GM04503 (cell line): Measurements from ENCODE around the gene AXIN1.
"Not testable (repeated sequence)": the region's sequence is repeated elsewhere in the genome, so short reads cannot be mapped to it uniquely, and the experiment has no call there.

Source experiments
- DNase-seq: peaks from one replicate; pipeline ENCODE4 v3.0.0-alpha.2; 2012; ENCODE audit warnings: low read depth

Gene AXIN1

DNA sequence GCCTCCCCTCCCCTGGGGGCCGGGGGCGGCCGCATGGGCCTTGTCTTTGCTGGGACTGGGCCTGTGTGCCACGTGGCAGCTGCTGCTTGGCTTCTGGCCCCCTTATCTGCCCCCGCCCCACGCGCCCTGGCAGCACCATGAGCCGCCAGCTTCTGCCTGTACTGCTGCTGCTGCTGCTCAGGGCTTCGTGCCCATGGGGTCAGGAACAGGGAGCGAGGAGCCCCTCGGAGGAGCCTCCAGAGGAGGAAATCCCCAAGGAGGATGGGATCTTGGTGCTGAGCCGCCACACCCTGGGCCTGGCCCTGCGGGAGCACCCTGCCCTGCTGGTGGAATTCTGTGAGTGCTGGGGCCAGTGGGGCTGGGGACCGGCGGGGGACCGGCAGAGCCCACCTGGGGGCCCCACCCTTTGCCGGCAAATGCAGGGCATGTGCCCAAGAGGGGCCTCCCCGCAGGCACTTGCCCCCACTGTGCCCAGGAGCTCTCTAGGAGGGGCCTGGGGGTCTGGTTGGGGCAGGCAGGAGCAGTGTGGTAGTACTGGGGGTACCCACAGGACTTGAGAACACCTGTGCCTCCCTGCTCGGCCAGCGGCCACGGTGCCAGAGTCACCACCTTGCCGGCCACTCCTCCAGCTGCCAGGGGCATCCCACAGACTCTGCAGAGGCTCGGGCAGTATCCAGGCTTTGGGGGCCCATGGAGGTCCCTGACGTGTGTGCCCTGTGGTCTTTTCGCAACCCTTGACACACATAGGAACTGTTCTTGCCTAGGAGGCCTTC lies 69.3 kb downstream of the AXIN1 start, which contains the start of gene PDIA2:
Gene PDIA2, plus strand, starts transcription at position 132 of the 773 bp plus-strand sequence. Its CDS starts 6 bp downstream, at position 138.
- no peak for DNase-seq

DNA sequence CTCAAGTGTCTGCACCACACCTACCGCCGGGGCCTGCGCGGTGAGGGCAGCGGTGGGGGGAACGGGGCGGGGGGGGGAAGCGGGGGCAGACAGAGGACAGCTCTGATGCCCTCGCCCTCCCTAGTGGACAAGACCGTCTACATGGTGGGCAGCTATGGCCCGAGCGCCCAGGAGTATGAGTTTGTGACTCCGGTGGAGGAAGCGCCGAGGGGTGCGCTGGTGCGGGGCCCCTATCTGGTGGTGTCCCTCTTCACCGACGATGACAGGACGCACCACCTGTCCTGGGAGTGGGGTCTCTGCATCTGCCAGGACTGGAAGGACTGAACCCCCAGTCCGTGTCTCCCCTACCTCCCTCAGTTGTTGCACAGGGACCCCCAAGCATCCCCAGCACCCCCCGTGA lies 70.0 kb downstream of the AXIN1 start:
- no peak for DNase-seq

- no peak for DNase-seq
Observed at GRCh38 chr16:281660-282255, 70.8 kb downstream of the AXIN1 start.

GRCh38 chr16:280991-281659 lies 71.4 kb downstream of the AXIN1 start:
- no peak for DNase-seq

GRCh38 chr16:280552-280951 lies 72.0 kb downstream of the AXIN1 start, which contains the start of gene ARHGDIG:
TSS of gene ARHGDIG (plus strand) at chr16:280591. CDS start at chr16:280681, 90 bp downstream.
- DNase-seq: no peak

GRCh38 chr16:280005-280460 lies 72.5 kb downstream of the AXIN1 start:
- no peak for DNase-seq

DNA sequence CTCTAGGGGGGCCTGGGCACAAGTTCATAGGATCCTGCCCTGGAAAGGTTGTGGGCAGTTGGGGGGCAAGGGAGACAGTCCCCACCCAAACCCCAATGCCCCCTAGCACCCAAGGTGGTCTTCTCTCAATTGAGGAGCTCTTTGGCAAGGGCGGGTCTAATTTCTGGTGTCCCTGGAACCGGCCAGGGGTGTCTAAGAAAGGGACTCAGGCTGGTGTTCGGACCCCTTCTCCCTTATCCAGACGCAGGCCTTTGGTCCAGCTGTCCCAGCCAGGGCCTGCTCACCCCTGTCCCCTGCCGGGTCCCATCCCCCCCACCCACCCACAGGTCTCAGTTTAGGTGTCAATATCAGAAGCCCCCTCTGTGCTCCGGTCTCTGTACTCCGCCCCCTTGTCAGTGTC lies 73.0 kb downstream of the AXIN1 start:
- no peak for DNase-seq

- DNase-seq: no peak
Observed at GRCh38 chr16:278863-279366, 73.6 kb downstream of the AXIN1 start.

GRCh38 chr16:276426-277077 lies 76.0 kb downstream of the AXIN1 start:
- DNase-seq: no peak

GRCh38 chr16:275786-276232 lies 76.7 kb downstream of the AXIN1 start, which contains the start of gene RGS11:
TSS of gene RGS11 (minus strand) at chr16:275944. CDS start at chr16:275911, 33 bp downstream.
- DNase-seq: no peak

DNA sequence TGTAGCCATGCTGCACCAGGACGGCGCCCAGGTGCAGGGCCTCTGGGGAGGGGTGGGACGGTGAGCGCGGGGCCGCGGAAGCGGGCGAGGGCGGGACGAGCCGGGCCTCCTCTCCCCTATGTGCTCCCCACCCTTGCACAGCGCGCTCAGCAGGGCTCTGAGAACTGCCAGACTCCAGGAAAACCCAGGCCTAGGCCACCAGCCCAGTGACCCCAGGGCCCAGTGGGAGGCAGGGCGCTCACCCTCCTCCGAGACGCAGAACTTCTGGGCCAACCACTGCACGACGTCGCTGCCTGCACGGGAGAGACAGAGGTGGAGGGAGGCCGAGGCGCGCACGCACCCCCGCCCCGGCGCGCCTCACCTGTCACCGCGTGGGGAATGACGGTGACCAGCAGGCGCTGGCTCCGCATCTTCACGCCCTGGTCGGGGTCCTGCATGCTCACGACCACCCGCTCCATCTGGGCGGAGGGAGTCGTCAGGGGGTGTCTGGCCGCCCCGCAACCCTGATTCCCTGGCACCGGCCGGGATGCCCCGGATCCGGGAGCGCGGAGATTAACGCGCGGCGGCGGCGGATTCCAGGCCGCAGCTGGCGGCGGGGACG lies 77.4 kb downstream of the AXIN1 start:
- DNase-seq: no peak

GRCh38 chr16:273547-274421 lies 78.7 kb downstream of the AXIN1 start:
- no peak for DNase-seq

DNA sequence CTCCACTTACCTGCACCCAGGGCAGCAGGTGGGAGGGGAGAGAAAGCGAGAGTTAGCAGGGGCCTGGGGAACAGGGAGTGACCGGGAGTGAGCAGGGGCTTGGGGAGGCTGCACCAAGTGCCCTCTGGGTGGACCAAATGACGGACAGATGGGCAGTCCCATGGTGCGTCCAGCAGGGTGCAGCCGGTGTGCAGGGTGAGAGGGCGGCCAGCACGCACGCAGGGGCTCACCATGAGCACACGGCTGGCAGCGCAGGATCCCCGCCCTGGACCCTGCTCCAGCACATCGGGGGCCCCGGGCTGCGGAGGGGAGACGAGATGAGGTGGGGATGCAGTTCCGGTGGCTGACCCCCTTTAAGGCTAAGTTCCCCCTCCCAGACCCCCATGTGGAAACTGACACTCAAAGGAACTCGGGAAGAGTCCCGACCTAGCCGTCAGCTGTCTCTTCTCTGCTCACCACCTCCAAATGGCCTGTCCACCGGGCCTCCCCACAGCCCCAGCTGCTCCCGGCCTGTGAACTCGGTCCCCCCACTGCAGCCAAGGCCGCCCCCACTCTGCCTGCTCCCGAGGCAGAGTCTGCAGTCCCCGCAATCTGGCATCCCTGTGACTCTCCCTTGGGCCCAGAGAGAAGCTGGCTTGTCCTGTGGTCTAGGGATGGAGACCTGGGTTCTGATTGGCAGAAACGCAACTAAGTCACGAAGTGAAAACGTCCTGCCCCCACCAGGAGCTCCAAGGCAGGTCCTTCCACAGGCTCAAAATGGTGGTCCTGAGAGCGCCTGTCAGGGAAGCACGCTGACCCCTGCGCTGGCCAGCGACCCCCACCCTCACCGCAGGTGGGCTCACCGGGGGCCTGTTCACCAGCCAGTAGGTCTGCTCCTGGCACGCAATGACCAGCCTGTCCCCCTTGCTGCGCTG lies 79.6 kb downstream of the AXIN1 start:
- no peak for DNase-seq

GRCh38 chr16:270381-271255 lies 81.9 kb downstream of the AXIN1 start:
- no peak for DNase-seq

GRCh38 chr16:269061-269796 lies 83.3 kb downstream of the AXIN1 start:
- DNase-seq: no peak

DNA sequence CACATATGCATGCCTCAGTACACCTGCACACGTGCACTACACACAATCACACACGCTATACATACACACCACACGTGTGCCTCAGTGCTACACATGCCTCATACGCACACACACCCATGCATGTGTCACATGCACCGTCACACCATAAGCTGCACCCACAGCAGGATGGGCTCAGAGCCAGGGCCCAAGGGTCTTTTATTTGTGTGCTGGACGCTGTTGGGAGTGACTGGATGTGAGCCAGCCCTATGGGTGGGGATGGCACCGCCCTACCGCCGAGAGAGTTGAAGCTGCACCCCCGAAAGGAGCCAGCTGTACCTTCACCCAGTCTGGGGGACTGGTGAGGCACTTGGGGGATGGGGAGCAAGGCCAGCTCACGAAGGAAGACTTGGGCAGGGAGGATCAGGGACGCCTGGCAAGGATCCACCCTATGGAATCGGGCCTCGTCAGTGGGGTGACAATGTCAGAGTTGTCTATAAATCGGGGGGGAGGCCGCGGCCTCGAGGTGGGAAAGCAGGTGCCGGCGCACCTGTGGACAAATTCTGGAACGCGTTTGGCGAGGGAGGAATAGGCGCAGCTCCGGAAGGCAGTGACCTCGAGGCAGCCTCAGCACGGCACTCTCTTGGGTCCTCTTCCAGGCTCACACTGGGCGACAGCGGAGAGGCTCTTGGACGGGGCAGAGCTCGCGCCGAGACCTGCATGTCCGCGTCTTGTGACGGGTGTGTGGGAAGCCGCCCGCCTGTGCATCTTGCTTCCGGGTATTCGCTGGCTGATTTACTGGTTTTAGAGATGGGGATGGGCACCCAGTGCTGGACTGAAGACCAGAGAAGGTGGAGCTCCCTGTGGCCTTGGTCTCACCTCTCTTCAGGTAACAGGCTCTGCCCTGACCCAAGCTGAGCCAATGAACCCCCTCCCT lies 84.1 kb downstream of the AXIN1 start:
- DNase-seq: no peak

DNA sequence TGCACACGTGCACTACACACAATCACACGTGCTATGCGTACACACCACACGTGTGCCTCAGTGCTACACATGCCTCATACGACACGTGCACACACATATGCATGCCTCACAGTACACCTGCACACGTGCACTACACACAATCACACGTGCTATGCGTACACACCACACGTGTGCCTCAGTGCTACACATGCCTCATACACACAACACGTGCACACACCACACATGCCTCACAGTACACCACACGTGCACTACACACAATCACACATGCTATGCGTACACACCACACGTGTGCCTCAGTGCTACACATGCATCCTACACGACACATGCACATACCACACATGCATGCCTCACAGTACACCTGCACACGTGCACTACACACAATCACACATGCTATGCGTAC lies 85.0 kb downstream of the AXIN1 start:
- not testable (repeated sequence) for DNase-seq
